ENCODE data around the gene SRSF10. TPM values are rescaled to one million over a fixed set of nuclear protein-coding genes. Genes with fewer than 3 reads are reported as not detected.
A peak's percentile ranks its signal among the peaks of the same experiment; 100 is the strongest.

SRSF10 gene
- total and polyA plus RNA-seq, 4 donors = 55.1 to 251 (median 78.4) TPM

GRCh38 chr1:23957096-23957495 lies 23.0 kb downstream of the SRSF10 start:
- Histone ChIP-seq H3K4me1 (ENCODE audit: control insufficient read depth in 5 of 5, insufficient read depth in 5 of 5, low read length in 5 of 5) (peaks cover 2 to 23% (median 6%) of the 10 kb centered on the region in 5 donors), H3K9ac (ENCODE audit: insufficient read depth in 1 of 2, low read length in 2 of 2) (no peak overlapping the region), H3K27ac (ENCODE audit: low read depth in 1 of 2, low read length in 1 of 2) (peak overlapping the region; percentile 1 to 3), H3K36me3 (ENCODE audit: control insufficient read depth in 4 of 4, insufficient read depth in 4 of 4, low read length in 4 of 4) (peaks cover 0 to 11% (median 0%) of the 10 kb centered on the region in 4 donors), H3K9me3 (ENCODE audit: control insufficient read depth in 4 of 4, insufficient read depth in 3 of 4, low read length in 3 of 4) (no peaks in the 10 kb centered on the region), H3K27me3 (ENCODE audit: control insufficient read depth in 3 of 3, insufficient read depth in 3 of 3, low read length in 2 of 3) (no peaks in the 10 kb centered on the region), H3K4me3 (no peak overlapping the region)
- TF ChIP-seq CTCF (IDR thresholded peaks at IDR 0.05; ENCODE audit: control extremely low read depth, extremely low read depth) = no peak
- WGBS, 2 donors = 63 to 85% methylated on average over 7 of the region's 7 CpGs
- ATAC-seq (ENCODE audit: insufficient read depth, low FRiP score) (no peak), DNase-seq (peak in 2 of 3 donors; percentile 53 to 62)

GRCh38 chr1:23953020-23953419 lies 27.1 kb downstream of the SRSF10 start:
- Histone ChIP-seq H3K4me1 (ENCODE audit: control insufficient read depth in 5 of 5, insufficient read depth in 5 of 5, low read length in 5 of 5) (peaks cover 0 to 10% (median 6%) of the 10 kb centered on the region in 5 donors), H3K27ac (ENCODE audit: low read depth in 1 of 2, low read length in 1 of 2) (no peak overlapping the region), H3K27me3 (ENCODE audit: control insufficient read depth in 3 of 3, insufficient read depth in 3 of 3, low read length in 2 of 3) (no peaks in the 10 kb centered on the region), H3K9ac (ENCODE audit: insufficient read depth in 1 of 2, low read length in 2 of 2) (no peak overlapping the region), H3K4me3 (no peak overlapping the region), H3K9me3 (ENCODE audit: control insufficient read depth in 4 of 4, insufficient read depth in 3 of 4, low read length in 3 of 4) (no peaks in the 10 kb centered on the region), H3K36me3 (ENCODE audit: control insufficient read depth in 4 of 4, insufficient read depth in 4 of 4, low read length in 4 of 4) (no peaks in the 10 kb centered on the region)
- 61 to 74% methylated on average over 3 of the region's 3 CpGs for WGBS, 2 donors
- ATAC-seq (ENCODE audit: insufficient read depth, low FRiP score) = no peak
- TF ChIP-seq CTCF (IDR thresholded peaks at IDR 0.05; ENCODE audit: control extremely low read depth, extremely low read depth) = no peak
- DNase-seq = no peak

GRCh38 chr1:23947366-23947765 lies 32.8 kb downstream of the SRSF10 start:
- DNase-seq = no peak
- H3K4me3 ChIP-seq = no peak overlapping the region
- H3K36me3 ChIP-seq (ENCODE audit: control insufficient read depth in 4 of 4, insufficient read depth in 4 of 4, low read length in 4 of 4) = no peaks in the 10 kb centered on the region
- H3K9me3 ChIP-seq (ENCODE audit: control insufficient read depth in 4 of 4, insufficient read depth in 3 of 4, low read length in 3 of 4) = peaks cover 0 to 6% (median 0%) of the 10 kb centered on the region in 4 donors
- ATAC-seq (ENCODE audit: insufficient read depth, low FRiP score) = no peak
- TF ChIP-seq CTCF (IDR thresholded peaks at IDR 0.05; ENCODE audit: control extremely low read depth, extremely low read depth) = no peak
- H3K9ac ChIP-seq (ENCODE audit: insufficient read depth in 1 of 2, low read length in 2 of 2) = no peak overlapping the region
- H3K27me3 ChIP-seq (ENCODE audit: control insufficient read depth in 3 of 3, insufficient read depth in 3 of 3, low read length in 2 of 3) = no peaks in the 10 kb centered on the region
- H3K4me1 ChIP-seq (ENCODE audit: control insufficient read depth in 5 of 5, insufficient read depth in 5 of 5, low read length in 5 of 5) = no peaks in the 10 kb centered on the region
- no peak overlapping the region for H3K27ac ChIP-seq (ENCODE audit: low read depth in 1 of 2, low read length in 1 of 2)

GRCh38 chr1:23936481-23937176 lies 43.5 kb downstream of the SRSF10 start:
- Histone ChIP-seq H3K36me3 (ENCODE audit: control insufficient read depth in 4 of 4, insufficient read depth in 4 of 4, low read length in 4 of 4) (no peaks in the 10 kb centered on the region), H3K27me3 (ENCODE audit: control insufficient read depth in 3 of 3, insufficient read depth in 3 of 3, low read length in 2 of 3) (no peaks in the 10 kb centered on the region), H3K27ac (ENCODE audit: low read depth in 1 of 2, low read length in 1 of 2) (no peak overlapping the region), H3K4me3 (no peak overlapping the region), H3K9ac (ENCODE audit: insufficient read depth in 1 of 2, low read length in 2 of 2) (no peak overlapping the region), H3K9me3 (ENCODE audit: control insufficient read depth in 4 of 4, insufficient read depth in 3 of 4, low read length in 3 of 4) (no peaks in the 10 kb centered on the region), H3K4me1 (ENCODE audit: control insufficient read depth in 5 of 5, insufficient read depth in 5 of 5, low read length in 5 of 5) (no peaks in the 10 kb centered on the region)
- ATAC-seq (ENCODE audit: insufficient read depth, low FRiP score) (no peak), DNase-seq (no peak)
- no peak for TF ChIP-seq CTCF (IDR thresholded peaks at IDR 0.05; ENCODE audit: control extremely low read depth, extremely low read depth)
- 60 to 72% methylated on average over 6 of the region's 6 CpGs for WGBS, 2 donors
